GM21825 (cell line): ENCODE measurements around the gene SAP30BP.
"Not testable (repeated sequence)": the region's sequence is repeated elsewhere in the genome, so short reads cannot be mapped to it uniquely, and the experiment has no call there.

Experiments used
- ATAC-seq: cut with Tn5 transposase; IDR thresholded peaks from one replicate; pipeline ENCODE4 v1.9.1; 2021; ENCODE audit warnings: mild to moderate bottlenecking, moderate library complexity; ENCODE audit not compliant: unreplicated experiment

Gene SAP30BP

GRCh38 chr17:75633486-75634375, 33.4 kb upstream of the SAP30BP start:
- no peak for ATAC-seq

- ATAC-seq: no peak
Measured at GRCh38 chr17:75634376-75634740, 32.8 kb upstream of the SAP30BP start.

GRCh38 chr17:75634754-75635609, 32.2 kb upstream of the SAP30BP start:
- ATAC-seq: no peak

GRCh38 chr17:75635610-75636202, 31.4 kb upstream of the SAP30BP start:
- no peak for ATAC-seq

GRCh38 chr17:75636381-75637142, 30.6 kb upstream of the SAP30BP start:
- no peak for ATAC-seq

- ATAC-seq: no peak
Measured at GRCh38 chr17:75637143-75637538, 30.0 kb upstream of the SAP30BP start.

- ATAC-seq: no peak
Measured at GRCh38 chr17:75637551-75637950, 29.6 kb upstream of the SAP30BP start.

GRCh38 chr17:75638039-75638438, 29.1 kb upstream of the SAP30BP start:
- not testable (repeated sequence) for ATAC-seq

- ATAC-seq: no peak
Measured at GRCh38 chr17:75638893-75639292, 28.2 kb upstream of the SAP30BP start.

- no peak for ATAC-seq
Measured at GRCh38 chr17:75639327-75639726, 27.8 kb upstream of the SAP30BP start.

- ATAC-seq: no peak
Measured at GRCh38 chr17:75639771-75640555, 27.2 kb upstream of the SAP30BP start.

- no peak for ATAC-seq
Measured at GRCh38 chr17:75640556-75641119, 26.5 kb upstream of the SAP30BP start.

GRCh38 chr17:75641343-75641742, 25.8 kb upstream of the SAP30BP start:
- ATAC-seq: no peak

- no peak for ATAC-seq
Measured at GRCh38 chr17:75642182-75642783, 24.9 kb upstream of the SAP30BP start.

GRCh38 chr17:75642784-75643642, 24.1 kb upstream of the SAP30BP start:
- no peak for ATAC-seq

GRCh38 chr17:75643643-75644017, 23.5 kb upstream of the SAP30BP start:
- ATAC-seq: no peak

GRCh38 chr17:75645501-75645888, 21.6 kb upstream of the SAP30BP start:
- no peak for ATAC-seq

- no peak for ATAC-seq
Measured at GRCh38 chr17:75645889-75646637, 21.1 kb upstream of the SAP30BP start.
